Stomach smooth muscle (tissue), 2 donors: ENCODE results near the gene RETREG1.

ENCODE experiments used
- H3K27ac ChIP-seq: one replicate; pipeline ENCODE4 v1.7.0; 2013; ENCODE audit warnings: mild to moderate bottlenecking, low read length, inconsistent platforms
- H3K27me3 ChIP-seq, 2 donors: one replicate each; pipeline ENCODE4 v1.7.0; 2013; ENCODE audit warnings: low read length in 2 of 2; ENCODE audit not compliant: insufficient read depth in 2 of 2, control insufficient read depth in 1 of 2
- H3K36me3 ChIP-seq, 2 donors: one replicate each; pipeline ENCODE4 v1.7.0; 2013; ENCODE audit warnings: low read length in 2 of 2; ENCODE audit not compliant: control insufficient read depth in 2 of 2, insufficient read depth in 2 of 2
- H3K4me1 ChIP-seq: one replicate; pipeline ENCODE4 v1.7.0; 2013; ENCODE audit warnings: low read length; ENCODE audit not compliant: control insufficient read depth, insufficient read depth
- H3K4me3 ChIP-seq, 2 donors: one replicate each; pipeline ENCODE4 v1.7.0; 2013; ENCODE audit warnings: low read length in 2 of 2
- H3K9ac ChIP-seq, 2 donors: one replicate each; pipeline ENCODE4 v1.7.0; 2013; ENCODE audit warnings: low read length in 2 of 2, mild to moderate bottlenecking in 1 of 2
- H3K9me3 ChIP-seq, 2 donors: one replicate each; pipeline ENCODE4 v1.7.0; 2013; ENCODE audit warnings: low read length in 2 of 2; ENCODE audit not compliant: control insufficient read depth in 2 of 2
- donor health status: healthy.
- donor health status: Pancreatic carcinoma.

The RETREG1 gene

GRCh38 chr5:16540421-16540820, 76.4 kb downstream of the RETREG1 start:
- Histone ChIP-seq H3K4me1 (no peaks in the 10 kb centered on the region), H3K9ac (no peak overlapping the region), H3K4me3 (no peak overlapping the region), H3K27me3 (no peaks in the 10 kb centered on the region), H3K36me3 (no peaks in the 10 kb centered on the region), H3K27ac (no peak overlapping the region), H3K9me3 (no peaks in the 10 kb centered on the region)

- Histone ChIP-seq H3K27me3 (no peaks in the 10 kb centered on the region), H3K9me3 (no peaks in the 10 kb centered on the region), H3K36me3 (no peaks in the 10 kb centered on the region), H3K4me3 (no peak overlapping the region), H3K9ac (no peak overlapping the region), H3K4me1 (no peaks in the 10 kb centered on the region), H3K27ac (no peak overlapping the region)
These were observed 77.6 kb downstream of the RETREG1 start for GRCh38 chr5:16539169-16539666.

- Histone ChIP-seq H3K4me1 (no peaks in the 10 kb centered on the region), H3K27me3 (no peaks in the 10 kb centered on the region), H3K4me3 (no peak overlapping the region), H3K27ac (no peak overlapping the region), H3K36me3 (no peaks in the 10 kb centered on the region), H3K9ac (no peak overlapping the region), H3K9me3 (no peaks in the 10 kb centered on the region)
These were observed 78.8 kb downstream of the RETREG1 start for GRCh38 chr5:16538006-16538405.

GRCh38 chr5:16536818-16537217, 80.0 kb downstream of the RETREG1 start:
- Histone ChIP-seq H3K9ac (no peak overlapping the region), H3K4me1 (no peaks in the 10 kb centered on the region), H3K27me3 (no peaks in the 10 kb centered on the region), H3K9me3 (no peaks in the 10 kb centered on the region), H3K36me3 (no peaks in the 10 kb centered on the region), H3K27ac (no peak overlapping the region), H3K4me3 (no peak overlapping the region)

GRCh38 chr5:16536246-16536645, 80.6 kb downstream of the RETREG1 start:
- H3K4me3 ChIP-seq = no peak overlapping the region
- no peaks in the 10 kb centered on the region for H3K27me3 ChIP-seq
- no peak overlapping the region for H3K27ac ChIP-seq
- no peaks in the 10 kb centered on the region for H3K4me1 ChIP-seq
- H3K9me3 ChIP-seq = no peaks in the 10 kb centered on the region
- H3K9ac ChIP-seq = no peak overlapping the region
- H3K36me3 ChIP-seq = no peaks in the 10 kb centered on the region

- no peaks in the 10 kb centered on the region for H3K9me3 ChIP-seq
- H3K27me3 ChIP-seq = no peaks in the 10 kb centered on the region
- no peak overlapping the region for H3K9ac ChIP-seq
- H3K4me3 ChIP-seq = no peak overlapping the region
- H3K4me1 ChIP-seq = no peaks in the 10 kb centered on the region
- H3K36me3 ChIP-seq = no peaks in the 10 kb centered on the region
- H3K27ac ChIP-seq = no peak overlapping the region
These were observed 82.5 kb downstream of the RETREG1 start for GRCh38 chr5:16534280-16534679.

- no peaks in the 10 kb centered on the region for H3K9me3 ChIP-seq
- no peaks in the 10 kb centered on the region for H3K27me3 ChIP-seq
- H3K36me3 ChIP-seq = no peaks in the 10 kb centered on the region
- no peak overlapping the region for H3K4me3 ChIP-seq
- H3K27ac ChIP-seq = no peak overlapping the region
- no peak overlapping the region for H3K9ac ChIP-seq
- no peaks in the 10 kb centered on the region for H3K4me1 ChIP-seq
These were observed 85.6 kb downstream of the RETREG1 start for GRCh38 chr5:16531063-16531648.

- Histone ChIP-seq H3K27ac (no peak overlapping the region), H3K4me1 (peaks cover 8% of the 10 kb centered on the region), H3K9me3 (no peaks in the 10 kb centered on the region), H3K27me3 (no peaks in the 10 kb centered on the region), H3K36me3 (no peaks in the 10 kb centered on the region), H3K4me3 (no peak overlapping the region), H3K9ac (no peak overlapping the region)
These were observed 87.5 kb downstream of the RETREG1 start for GRCh38 chr5:16529306-16529705.

- Histone ChIP-seq H3K27ac (no peak overlapping the region), H3K9ac (no peak overlapping the region)
These were observed 88.3 kb downstream of the RETREG1 start for GRCh38 chr5:16528382-16529110.

GRCh38 chr5:16525651-16526050, 91.1 kb downstream of the RETREG1 start:
- no peak overlapping the region for H3K9ac ChIP-seq
- H3K27me3 ChIP-seq = no peaks in the 10 kb centered on the region
- no peaks in the 10 kb centered on the region for H3K9me3 ChIP-seq
- H3K27ac ChIP-seq = no peak overlapping the region
- H3K36me3 ChIP-seq = no peaks in the 10 kb centered on the region
- H3K4me3 ChIP-seq = no peak overlapping the region
- H3K4me1 ChIP-seq = peaks cover 8% of the 10 kb centered on the region

More at GRCh38 chr5:16528382-16529110, 88.3 kb downstream of the RETREG1 start:
- Histone ChIP-seq H3K36me3 (no peaks in the 10 kb centered on the region), H3K4me1 (peaks cover 8% of the 10 kb centered on the region), H3K27me3 (no peaks in the 10 kb centered on the region), H3K4me3 (no peak overlapping the region), H3K9me3 (no peaks in the 10 kb centered on the region)

- Histone ChIP-seq H3K27me3 (no peaks in the 10 kb centered on the region), H3K27ac (no peak overlapping the region), H3K36me3 (no peaks in the 10 kb centered on the region), H3K9ac (no peak overlapping the region), H3K9me3 (no peaks in the 10 kb centered on the region), H3K4me3 (no peak overlapping the region), H3K4me1 (peaks cover 8% of the 10 kb centered on the region)
These were observed 92.5 kb downstream of the RETREG1 start for GRCh38 chr5:16524286-16524685.
